Activated T-cell treated with anti-CD3 and anti-CD28 coated beads, Interleukin-2, amount 50 U/mL, for 1 hour (primary cell): Measurements from ENCODE around the gene MED12L.
"Not testable (repeated sequence)": the region's sequence is repeated elsewhere in the genome, so short reads cannot be mapped to it uniquely, and the experiment has no call there.

ENCODE experiments used
- DNase-seq: peaks from one replicate; pipeline ENCODE4 v3.0.0-alpha.2; 2020

Gene MED12L

GRCh38 chr3:151387842-151388241 is 302.4 kb downstream of the MED12L start:
- DNase-seq: no peak

GRCh38 chr3:151391720-151392119 is 306.3 kb downstream of the MED12L start:
- no peak for DNase-seq

GRCh38 chr3:151392191-151392590 is 306.7 kb downstream of the MED12L start:
- not testable (repeated sequence) for DNase-seq

- DNase-seq: no peak
These were observed 307.8 kb downstream of the MED12L start for GRCh38 chr3:151393146-151393830.

GRCh38 chr3:151393941-151394340 is 308.5 kb downstream of the MED12L start:
- DNase-seq: no peak

- DNase-seq: no peak
These were observed 309.1 kb downstream of the MED12L start for GRCh38 chr3:151394611-151395010.

- DNase-seq: no peak
These were observed 310.3 kb downstream of the MED12L start for GRCh38 chr3:151395806-151396205.

GRCh38 chr3:151398895-151399294 is 313.4 kb downstream of the MED12L start:
- DNase-seq: no peak

GRCh38 chr3:151400341-151400740 is 314.9 kb downstream of the MED12L start:
- no peak for DNase-seq

GRCh38 chr3:151402349-151402748 is 316.9 kb downstream of the MED12L start:
- no peak for DNase-seq

- DNase-seq: no peak
These were observed 317.8 kb downstream of the MED12L start for GRCh38 chr3:151403246-151403645.

- DNase-seq: no peak
These were observed 318.9 kb downstream of the MED12L start for GRCh38 chr3:151404316-151404715.

GRCh38 chr3:151407928-151408327 is 322.5 kb downstream of the MED12L start:
- DNase-seq: no peak

GRCh38 chr3:151410891-151411559 is 325.6 kb downstream of the MED12L start:
- DNase-seq: no peak

- DNase-seq: no peak
These were observed 327.5 kb downstream of the MED12L start for GRCh38 chr3:151412989-151413388.

GRCh38 chr3:151415289-151415688 is 329.8 kb downstream of the MED12L start:
- DNase-seq: no peak

GRCh38 chr3:151419806-151420205 is 334.3 kb downstream of the MED12L start:
- DNase-seq: no peak

GRCh38 chr3:151421938-151422337 is 336.5 kb downstream of the MED12L start:
- no peak for DNase-seq

GRCh38 chr3:151423091-151423490 is 337.6 kb downstream of the MED12L start:
- no peak for DNase-seq

GRCh38 chr3:151425627-151426340 is 340.3 kb downstream of the MED12L start:
- no peak for DNase-seq

- DNase-seq: no peak
These were observed 340.8 kb downstream of the MED12L start for GRCh38 chr3:151426341-151426657.

- DNase-seq: no peak
These were observed 342.9 kb downstream of the MED12L start for GRCh38 chr3:151428386-151428785.

GRCh38 chr3:151430821-151431484 is 345.5 kb downstream of the MED12L start:
- DNase-seq: no peak

- DNase-seq: no peak
These were observed 346.5 kb downstream of the MED12L start for GRCh38 chr3:151431940-151432339.
